Measurements from ENCODE around the gene PDPN.
"Not testable (repeated sequence)": the region's sequence is repeated elsewhere in the genome, so short reads cannot be mapped to it uniquely, and the experiment has no call there.

PDPN gene

DNA sequence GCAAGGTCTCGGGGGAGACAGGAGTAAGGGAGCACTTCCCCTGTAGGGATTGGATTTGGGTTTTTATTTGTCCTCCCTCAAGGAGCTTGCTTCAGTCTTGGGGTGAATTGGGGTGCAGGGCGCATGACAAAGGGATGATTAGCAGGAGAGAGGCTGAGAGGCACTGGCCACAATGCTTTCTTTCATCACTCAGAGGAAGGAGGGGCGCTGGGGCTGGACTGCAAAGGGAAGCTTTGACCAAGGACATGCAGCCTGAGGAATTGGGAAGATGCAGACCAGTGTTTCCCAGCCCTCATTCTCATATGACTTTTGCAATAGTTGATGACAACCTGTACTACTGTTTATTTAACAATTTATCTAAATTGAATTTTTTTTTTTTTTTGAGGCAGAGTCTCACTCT is 34.1 kb upstream of the PDPN start:
- no peak for DNase-seq (ENCODE audit: low read depth)
- TF ChIP-seq, protein P1, sequence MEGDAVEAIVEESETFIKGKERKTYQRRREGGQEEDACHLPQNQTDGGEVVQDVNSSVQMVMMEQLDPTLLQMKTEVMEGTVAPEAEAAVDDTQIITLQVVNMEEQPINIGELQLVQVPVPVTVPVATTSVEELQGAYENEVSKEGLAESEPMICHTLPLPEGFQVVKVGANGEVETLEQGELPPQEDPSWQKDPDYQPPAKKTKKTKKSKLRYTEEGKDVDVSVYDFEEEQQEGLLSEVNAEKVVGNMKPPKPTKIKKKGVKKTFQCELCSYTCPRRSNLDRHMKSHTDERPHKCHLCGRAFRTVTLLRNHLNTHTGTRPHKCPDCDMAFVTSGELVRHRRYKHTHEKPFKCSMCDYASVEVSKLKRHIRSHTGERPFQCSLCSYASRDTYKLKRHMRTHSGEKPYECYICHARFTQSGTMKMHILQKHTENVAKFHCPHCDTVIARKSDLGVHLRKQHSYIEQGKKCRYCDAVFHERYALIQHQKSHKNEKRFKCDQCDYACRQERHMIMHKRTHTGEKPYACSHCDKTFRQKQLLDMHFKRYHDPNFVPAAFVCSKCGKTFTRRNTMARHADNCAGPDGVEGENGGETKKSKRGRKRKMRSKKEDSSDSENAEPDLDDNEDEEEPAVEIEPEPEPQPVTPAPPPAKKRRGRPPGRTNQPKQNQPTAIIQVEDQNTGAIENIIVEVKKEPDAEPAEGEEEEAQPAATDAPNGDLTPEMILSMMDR (IDR thresholded peaks at IDR 0.05; ENCODE audit: insufficient read depth, low read depth, low read length, missing control alignments) = no peak
- H3K4me3 ChIP-seq (ENCODE audit: low read length) = no peak overlapping the region

DNA sequence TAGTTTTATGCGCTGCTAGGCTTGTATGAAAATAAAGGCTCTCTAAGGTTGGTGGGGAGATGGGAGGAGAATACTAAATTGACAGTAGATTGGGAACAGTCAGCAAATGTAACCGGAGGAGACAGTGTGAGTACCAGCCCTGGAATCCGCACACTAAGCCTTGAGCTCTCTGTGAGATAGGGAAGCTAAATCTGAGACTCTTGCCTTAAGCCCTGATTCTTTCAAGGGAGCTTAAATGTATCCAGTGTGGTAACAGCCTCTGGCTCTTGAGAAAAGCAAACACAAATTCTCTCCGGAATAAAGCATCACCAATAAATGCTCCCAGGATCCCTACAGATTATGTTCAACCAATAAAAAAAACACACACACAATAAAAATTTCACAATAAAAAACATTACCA is 33.0 kb upstream of the PDPN start:
- TF ChIP-seq, protein P1 (IDR thresholded peaks at IDR 0.05; ENCODE audit: insufficient read depth, low read depth, low read length, missing control alignments) = no peak
- no peak overlapping the region for H3K4me3 ChIP-seq (ENCODE audit: low read length)
- no peak for DNase-seq (ENCODE audit: low read depth)

DNA sequence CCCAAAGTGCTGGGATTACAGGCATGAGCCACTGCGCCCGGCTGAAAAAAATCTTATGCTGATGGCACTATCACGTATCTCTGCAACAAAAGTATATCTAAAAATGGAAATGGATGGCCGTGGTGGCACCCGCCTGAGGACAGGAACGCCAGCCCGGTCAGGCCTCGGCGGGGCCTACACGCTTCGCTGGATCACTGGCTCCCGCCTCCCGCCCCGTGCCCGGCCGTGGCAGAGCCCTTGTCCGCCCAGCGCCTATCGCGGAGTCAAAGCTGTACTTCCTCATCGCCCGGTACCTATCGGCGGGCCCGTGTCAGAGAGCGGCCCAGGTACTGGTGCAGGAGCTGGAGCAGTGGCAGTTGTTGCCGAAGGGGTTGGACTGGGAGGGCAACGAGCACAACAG is 28.8 kb upstream of the PDPN start:
- TF ChIP-seq, protein P1 (IDR thresholded peaks at IDR 0.05; ENCODE audit: insufficient read depth, low read depth, low read length, missing control alignments) = no peak
- DNase-seq (ENCODE audit: low read depth) = no peak
- no peak overlapping the region for H3K4me3 ChIP-seq (ENCODE audit: low read length)

DNA sequence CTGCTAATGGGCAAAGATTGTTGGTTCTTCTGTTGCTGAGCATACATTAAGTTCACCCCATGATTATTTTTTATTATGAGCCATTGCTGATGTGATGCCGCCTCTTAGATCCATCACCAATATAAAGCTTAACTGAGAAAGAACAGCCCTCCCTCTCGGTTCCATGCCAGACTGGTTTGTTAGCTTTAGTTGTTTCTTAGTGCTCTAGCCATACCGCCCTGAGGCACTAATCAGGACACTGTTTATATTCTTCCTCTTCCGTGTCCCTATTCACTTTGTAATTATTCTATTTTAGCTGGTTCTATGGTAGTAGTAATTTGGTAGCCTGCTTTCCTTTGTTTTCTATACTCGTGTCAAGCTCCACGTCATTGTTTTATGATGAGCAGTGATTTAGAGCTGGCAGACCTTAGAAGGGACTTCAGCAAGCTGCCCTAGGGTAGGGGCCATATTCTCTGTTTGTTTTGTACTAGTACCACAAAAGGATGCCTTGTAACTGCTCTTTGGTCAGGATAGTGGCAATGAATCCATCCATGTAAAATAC is 27.3 kb upstream of the PDPN start:
- TF ChIP-seq, protein P1 (IDR thresholded peaks at IDR 0.05; ENCODE audit: insufficient read depth, low read depth, low read length, missing control alignments) = no peak
- DNase-seq (ENCODE audit: low read depth) = peak; percentile 52

DNA sequence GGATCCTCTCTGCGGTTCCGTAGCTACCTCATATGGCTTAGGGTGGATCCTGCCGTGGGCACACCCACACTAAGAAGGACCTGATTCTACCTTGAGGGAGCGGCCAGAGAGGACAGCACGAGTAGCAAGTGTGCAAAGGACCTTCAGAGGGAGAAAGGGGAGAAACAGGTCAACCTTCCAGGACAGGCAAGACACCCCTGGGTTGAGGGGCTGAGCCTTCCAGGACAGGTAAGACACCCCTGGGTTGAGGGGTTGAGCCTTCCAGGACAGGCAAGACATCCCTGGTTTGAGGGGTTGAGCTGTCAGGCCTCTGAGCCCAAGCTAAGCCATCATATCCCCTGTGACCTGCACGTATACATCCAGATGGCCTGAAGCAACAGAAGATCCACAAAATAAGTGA is 23.1 kb upstream of the PDPN start:
- TF ChIP-seq, protein P1 (IDR thresholded peaks at IDR 0.05; ENCODE audit: insufficient read depth, low read depth, low read length, missing control alignments) = no peak
- DNase-seq (ENCODE audit: low read depth) = no peak

More for the DNA sequence above, 27.3 kb upstream of the PDPN start:
- H3K4me3 ChIP-seq (ENCODE audit: low read length) = no peak overlapping the region

DNA sequence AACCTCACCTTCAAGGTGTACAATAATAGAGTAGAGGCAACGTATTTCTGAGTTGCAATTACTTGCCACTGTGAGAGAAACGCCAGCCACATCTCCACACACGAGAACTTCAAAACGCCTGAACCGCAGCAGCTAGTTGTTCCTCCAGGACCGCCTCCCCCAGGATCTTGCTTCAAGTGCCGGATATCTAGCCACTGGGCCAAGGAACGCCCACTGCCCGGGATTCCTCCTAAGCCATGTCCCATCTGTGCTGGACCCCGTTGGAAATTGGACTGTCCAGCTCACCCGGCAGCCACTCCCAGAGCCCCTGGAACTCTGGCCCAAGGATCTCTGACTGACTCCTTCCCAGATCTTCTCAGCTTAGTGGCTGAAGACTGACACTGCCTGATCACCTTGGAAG is 20.7 kb upstream of the PDPN start:
- not testable (repeated sequence) for H3K4me3 ChIP-seq (ENCODE audit: low read length); DNase-seq (ENCODE audit: low read depth)

More for the DNA sequence above, 23.1 kb upstream of the PDPN start:
- no peak overlapping the region for H3K4me3 ChIP-seq (ENCODE audit: low read length)

DNA sequence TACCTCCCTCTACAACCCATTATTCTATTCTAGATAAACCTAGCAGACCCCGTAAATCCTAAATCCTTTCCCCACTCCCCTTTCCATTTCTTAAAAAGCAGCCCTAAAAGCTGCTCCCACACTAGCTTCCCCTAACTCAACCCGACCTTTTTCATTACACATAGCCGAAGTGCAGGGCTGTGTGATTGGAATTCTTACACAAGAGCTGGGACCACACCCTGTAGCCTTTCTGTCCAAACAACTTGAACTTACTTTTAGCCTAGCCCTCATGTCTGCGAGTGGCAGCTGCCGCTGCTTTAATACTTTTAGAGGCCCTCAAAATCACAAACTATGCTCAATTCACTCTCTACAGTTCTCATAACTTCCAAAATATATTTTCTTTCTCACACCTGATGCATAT is 19.6 kb upstream of the PDPN start:
- no peak overlapping the region for H3K4me3 ChIP-seq (ENCODE audit: low read length)
- no peak for DNase-seq (ENCODE audit: low read depth)
- TF ChIP-seq, protein P1 (IDR thresholded peaks at IDR 0.05; ENCODE audit: insufficient read depth, low read depth, low read length, missing control alignments) = no peak

DNA sequence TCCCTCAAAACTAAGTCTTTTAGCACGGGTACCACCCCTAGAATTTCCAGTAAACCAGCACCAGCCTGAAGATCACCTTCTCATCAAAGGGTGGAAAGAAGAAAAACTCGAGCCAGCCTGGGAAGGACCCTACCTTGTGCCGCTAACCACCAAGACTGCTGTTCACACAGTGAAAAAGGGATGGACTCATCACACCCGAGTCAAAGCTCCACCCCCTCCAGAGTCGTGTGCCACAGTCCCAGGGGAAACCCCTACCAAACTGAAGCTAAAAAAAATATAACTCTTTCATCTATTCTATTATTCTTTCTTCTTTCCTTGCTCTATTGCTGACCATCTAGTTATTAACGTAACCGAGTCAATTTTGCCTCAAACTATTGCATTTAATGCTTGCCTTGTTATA is 13.2 kb upstream of the PDPN start:
- not testable (repeated sequence) for DNase-seq (ENCODE audit: low read depth); H3K4me3 ChIP-seq (ENCODE audit: low read length)
